Activated CD4-positive, CD25-positive, alpha-beta regulatory T cell (primary cell): Measurements from ENCODE around the gene EFNA4.
A peak's percentile ranks its signal among the peaks of the same experiment; 100 is the strongest.
"Not testable (repeated sequence)": the region's sequence is repeated elsewhere in the genome, so short reads cannot be mapped to it uniquely, and the experiment has no call there.

Source experiments
- DNase-seq, 4 experiments: peaks; one replicate each; lab custom pipeline; 2025; lab: John Stamatoyannopoulos, UW

EFNA4 gene

GRCh38 chr1:155086856-155087535 lies 23.5 kb downstream of the EFNA4 start:
- no peak for DNase-seq

- DNase-seq = peak; percentile 53 to 76 (median 60)
Observed at GRCh38 chr1:155091071-155092051, 27.8 kb downstream of the EFNA4 start.

- DNase-seq = no peak
Observed at GRCh38 chr1:155092131-155092530, 28.6 kb downstream of the EFNA4 start.

GRCh38 chr1:155092641-155093040 lies 29.1 kb downstream of the EFNA4 start:
- DNase-seq = no peak

GRCh38 chr1:155093911-155094621 lies 30.5 kb downstream of the EFNA4 start:
- no peak for DNase-seq

GRCh38 chr1:155094622-155094948 lies 31.0 kb downstream of the EFNA4 start:
- DNase-seq = no peak

GRCh38 chr1:155099331-155099730 lies 35.8 kb downstream of the EFNA4 start:
- no peak for DNase-seq

- no peak for DNase-seq
Observed at GRCh38 chr1:155103325-155103724, 39.8 kb downstream of the EFNA4 start.

GRCh38 chr1:155104605-155105534 lies 41.3 kb downstream of the EFNA4 start:
- no peak for DNase-seq

GRCh38 chr1:155105604-155106011 lies 42.1 kb downstream of the EFNA4 start:
- no peak for DNase-seq

GRCh38 chr1:155106862-155107261 lies 43.3 kb downstream of the EFNA4 start:
- no peak for DNase-seq

- no peak for DNase-seq
Observed at GRCh38 chr1:155107309-155108264, 44.0 kb downstream of the EFNA4 start.

GRCh38 chr1:155108296-155108695 lies 44.8 kb downstream of the EFNA4 start:
- no peak for DNase-seq

GRCh38 chr1:155110381-155110780 lies 46.8 kb downstream of the EFNA4 start:
- no peak for DNase-seq

- DNase-seq = no peak
Observed at GRCh38 chr1:155110826-155111225, 47.3 kb downstream of the EFNA4 start.

GRCh38 chr1:155113450-155113980 lies 50.0 kb downstream of the EFNA4 start:
- DNase-seq = no peak

- no peak for DNase-seq
Observed at GRCh38 chr1:155116113-155116764, 52.7 kb downstream of the EFNA4 start.

GRCh38 chr1:155117610-155118009 lies 54.1 kb downstream of the EFNA4 start:
- DNase-seq = no peak

GRCh38 chr1:155118090-155118489 lies 54.5 kb downstream of the EFNA4 start:
- not testable (repeated sequence) for DNase-seq
